CD4-positive, alpha-beta T cell treated with Interleukin-15 for 4 hours (primary cell): Measurements from ENCODE around the gene MECR.

Source experiments
- DNase-seq: peaks from one replicate; pipeline ENCODE4 v3.0.0-alpha.2; 2020; ENCODE audit warnings: low spot score

MECR gene

GRCh38 chr1:29230553-29231378 is at the start of gene MECR:
TSS of gene MECR (minus strand) at chr1:29230934. CDS start at chr1:29230906, 28 bp downstream.
- peak; percentile 93 for DNase-seq

- no peak for DNase-seq
Observed at GRCh38 chr1:29279951-29280391, 49.2 kb upstream of the MECR start.

GRCh38 chr1:29279406-29279805 is 48.7 kb upstream of the MECR start:
- DNase-seq, result no peak

GRCh38 chr1:29278124-29278523 is 47.4 kb upstream of the MECR start:
- DNase-seq, result no peak

- DNase-seq, result no peak
Observed at GRCh38 chr1:29275435-29275834, 44.7 kb upstream of the MECR start.

- DNase-seq, result no peak
Observed at GRCh38 chr1:29272147-29272907, 41.6 kb upstream of the MECR start.

- no peak for DNase-seq
Observed at GRCh38 chr1:29271724-29272123, 41.0 kb upstream of the MECR start.

- DNase-seq, result no peak
Observed at GRCh38 chr1:29270929-29271521, 40.3 kb upstream of the MECR start.

- DNase-seq, result no peak
Observed at GRCh38 chr1:29269382-29269781, 38.6 kb upstream of the MECR start.

GRCh38 chr1:29267321-29268070 is 36.8 kb upstream of the MECR start:
- no peak for DNase-seq

- DNase-seq, result no peak
Observed at GRCh38 chr1:29266912-29267311, 36.2 kb upstream of the MECR start.

- no peak for DNase-seq
Observed at GRCh38 chr1:29264773-29265389, 34.1 kb upstream of the MECR start.

GRCh38 chr1:29260531-29260930 is 29.8 kb upstream of the MECR start:
- DNase-seq, result no peak

GRCh38 chr1:29259802-29260441 is 29.2 kb upstream of the MECR start:
- DNase-seq, result no peak

GRCh38 chr1:29258976-29259801 is 28.5 kb upstream of the MECR start:
- no peak for DNase-seq

GRCh38 chr1:29258189-29258975 is 27.6 kb upstream of the MECR start:
- DNase-seq, result no peak

- no peak for DNase-seq
Observed at GRCh38 chr1:29256979-29257804, 26.5 kb upstream of the MECR start.

GRCh38 chr1:29256394-29256793 is 25.7 kb upstream of the MECR start:
- DNase-seq, result no peak
